ENCODE results near the gene CACNA1I.

The CACNA1I gene

DNA sequence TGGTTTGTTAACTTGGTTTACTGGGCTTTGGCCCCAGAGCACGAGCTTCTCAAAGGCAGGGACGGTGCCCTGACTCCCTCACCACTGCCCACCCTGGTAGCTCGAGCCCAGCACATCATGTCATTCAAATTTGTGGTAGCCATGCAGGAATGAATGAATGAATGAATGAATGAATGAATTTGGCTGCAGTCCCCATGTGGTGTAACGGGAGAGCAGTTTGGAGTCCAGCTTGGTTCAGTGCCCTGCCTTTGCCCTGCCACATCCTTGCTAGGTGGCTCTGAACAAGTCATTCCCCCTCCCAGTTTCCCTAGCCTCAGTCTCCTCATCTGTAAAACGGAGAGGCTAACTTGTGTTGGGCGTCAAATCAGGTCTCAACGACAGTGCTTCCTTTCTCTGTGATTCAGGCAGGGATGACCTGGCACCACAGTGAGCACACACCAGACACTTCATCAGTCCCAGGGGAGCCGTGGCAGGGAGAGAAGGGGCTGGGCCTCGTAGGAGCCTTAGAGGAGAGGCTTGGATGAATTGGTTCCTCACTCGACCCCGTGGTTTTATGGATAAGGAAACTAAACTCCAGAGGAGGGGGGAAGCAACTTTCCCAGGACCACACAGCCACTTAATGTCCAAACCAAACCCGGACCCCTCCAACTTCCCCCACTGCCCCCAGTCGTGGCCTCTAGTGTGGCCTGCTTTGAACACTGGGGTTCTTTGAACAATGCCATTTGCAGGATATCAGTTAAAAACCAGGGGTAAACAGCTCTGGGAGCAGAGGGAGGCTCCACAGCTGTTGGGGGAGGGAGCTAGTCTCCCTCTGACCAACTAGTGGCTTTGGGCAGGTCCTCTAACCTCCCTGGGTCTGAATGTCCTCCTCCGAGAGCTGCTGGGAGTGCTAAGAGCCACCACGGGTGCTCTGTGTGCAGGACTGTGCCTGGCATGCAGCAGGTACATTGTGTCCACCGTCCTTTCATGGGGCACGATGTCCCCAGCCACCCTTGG lies 86.2 kb downstream of the CACNA1I start:
- TF ChIP-seq, protein P1, sequence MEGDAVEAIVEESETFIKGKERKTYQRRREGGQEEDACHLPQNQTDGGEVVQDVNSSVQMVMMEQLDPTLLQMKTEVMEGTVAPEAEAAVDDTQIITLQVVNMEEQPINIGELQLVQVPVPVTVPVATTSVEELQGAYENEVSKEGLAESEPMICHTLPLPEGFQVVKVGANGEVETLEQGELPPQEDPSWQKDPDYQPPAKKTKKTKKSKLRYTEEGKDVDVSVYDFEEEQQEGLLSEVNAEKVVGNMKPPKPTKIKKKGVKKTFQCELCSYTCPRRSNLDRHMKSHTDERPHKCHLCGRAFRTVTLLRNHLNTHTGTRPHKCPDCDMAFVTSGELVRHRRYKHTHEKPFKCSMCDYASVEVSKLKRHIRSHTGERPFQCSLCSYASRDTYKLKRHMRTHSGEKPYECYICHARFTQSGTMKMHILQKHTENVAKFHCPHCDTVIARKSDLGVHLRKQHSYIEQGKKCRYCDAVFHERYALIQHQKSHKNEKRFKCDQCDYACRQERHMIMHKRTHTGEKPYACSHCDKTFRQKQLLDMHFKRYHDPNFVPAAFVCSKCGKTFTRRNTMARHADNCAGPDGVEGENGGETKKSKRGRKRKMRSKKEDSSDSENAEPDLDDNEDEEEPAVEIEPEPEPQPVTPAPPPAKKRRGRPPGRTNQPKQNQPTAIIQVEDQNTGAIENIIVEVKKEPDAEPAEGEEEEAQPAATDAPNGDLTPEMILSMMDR (IDR thresholded peaks at IDR 0.05; ENCODE audit: low read depth, low read length, missing control alignments) = no peak
- H3K4me3 ChIP-seq (ENCODE audit: low read depth, low read length) = no peak overlapping the region
- DNase-seq (ENCODE audit: low read depth) = no peak
- in situ Hi-C loops (cut with HindIII; ENCODE audit: low sequenced_read_pairs) = no loop called here

DNA sequence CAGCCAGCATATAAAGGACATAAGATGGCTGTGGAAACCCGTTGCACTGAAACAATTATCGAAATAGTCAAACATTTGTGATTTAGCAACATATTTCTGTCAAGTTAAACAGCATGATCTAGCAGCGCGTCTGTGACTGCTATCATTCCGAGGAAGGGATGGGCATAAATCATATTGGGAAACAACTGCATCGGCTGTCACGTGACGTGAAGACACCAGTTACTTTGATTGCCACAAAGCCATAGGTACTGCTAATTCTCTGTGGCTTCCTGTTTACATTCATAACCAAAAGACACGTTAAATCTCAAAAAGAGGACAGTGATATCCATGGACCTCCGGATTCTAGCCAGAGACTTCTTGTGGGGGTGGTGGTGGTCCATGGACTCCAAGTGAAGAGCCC lies 87.8 kb downstream of the CACNA1I start:
- TF ChIP-seq, protein P1 (IDR thresholded peaks at IDR 0.05; ENCODE audit: low read depth, low read length, missing control alignments) = no peak
- in situ Hi-C loops (cut with HindIII; ENCODE audit: low sequenced_read_pairs) = no loop called here
- no peak overlapping the region for H3K4me3 ChIP-seq (ENCODE audit: low read depth, low read length)
- DNase-seq (ENCODE audit: low read depth) = no peak

DNA sequence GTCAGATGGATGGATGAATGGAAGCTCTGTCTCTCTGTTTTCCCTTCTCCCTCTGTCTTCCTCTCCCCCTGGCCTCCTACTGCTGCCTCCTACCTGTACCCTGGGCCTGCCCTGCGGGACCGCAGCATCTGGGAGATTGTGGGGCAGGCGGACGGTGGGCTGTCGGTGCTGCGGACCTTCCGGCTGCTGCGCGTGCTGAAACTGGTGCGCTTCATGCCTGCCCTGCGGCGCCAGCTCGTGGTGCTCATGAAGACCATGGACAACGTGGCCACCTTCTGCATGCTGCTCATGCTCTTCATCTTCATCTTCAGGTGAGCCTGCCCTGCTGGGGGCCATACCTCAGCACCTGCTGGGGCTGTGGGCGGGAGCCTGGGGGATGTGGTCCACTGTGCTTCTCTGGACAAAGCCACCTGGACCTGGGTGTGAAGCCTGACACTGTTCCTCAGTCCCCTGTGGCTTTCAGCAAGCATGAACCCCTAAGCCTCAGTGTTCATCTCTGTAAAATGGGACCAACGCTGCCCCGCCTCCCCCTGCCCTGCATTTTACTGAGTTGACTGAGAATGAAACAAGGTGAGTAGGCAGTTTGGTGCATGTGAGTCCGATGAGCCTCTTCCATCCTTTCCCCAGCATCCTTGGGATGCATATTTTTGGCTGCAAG lies 88.4 kb downstream of the CACNA1I start:
- no peak for DNase-seq (ENCODE audit: low read depth)
- H3K4me3 ChIP-seq (ENCODE audit: low read depth, low read length) = no peak overlapping the region
- TF ChIP-seq, protein P1 (IDR thresholded peaks at IDR 0.05; ENCODE audit: low read depth, low read length, missing control alignments) = no peak
- in situ Hi-C loops (cut with HindIII; ENCODE audit: low sequenced_read_pairs) = no loop called here

DNA sequence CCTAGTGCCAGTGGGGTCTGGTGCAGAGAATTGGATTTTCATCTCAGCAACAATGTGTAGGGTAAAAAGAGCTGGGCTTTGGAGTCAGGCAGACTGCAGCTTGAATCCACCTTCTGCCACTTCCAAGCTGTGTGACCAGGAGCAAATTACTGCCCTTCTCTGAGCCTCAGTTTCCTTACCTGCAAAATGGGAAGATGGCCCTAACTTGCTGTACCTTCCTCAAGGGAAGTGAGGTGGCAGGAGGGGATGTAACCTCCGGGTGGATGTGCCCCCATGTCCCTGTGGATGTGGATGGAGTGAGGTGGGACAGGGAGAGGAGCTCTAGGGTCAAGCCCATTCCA lies 90.9 kb downstream of the CACNA1I start:
- in situ Hi-C loops (cut with HindIII; ENCODE audit: low sequenced_read_pairs) = no loop called here
- TF ChIP-seq, protein P1 (IDR thresholded peaks at IDR 0.05; ENCODE audit: low read depth, low read length, missing control alignments) = no peak
- DNase-seq (ENCODE audit: low read depth) = no peak
- H3K4me3 ChIP-seq (ENCODE audit: low read depth, low read length) = no peak overlapping the region

DNA sequence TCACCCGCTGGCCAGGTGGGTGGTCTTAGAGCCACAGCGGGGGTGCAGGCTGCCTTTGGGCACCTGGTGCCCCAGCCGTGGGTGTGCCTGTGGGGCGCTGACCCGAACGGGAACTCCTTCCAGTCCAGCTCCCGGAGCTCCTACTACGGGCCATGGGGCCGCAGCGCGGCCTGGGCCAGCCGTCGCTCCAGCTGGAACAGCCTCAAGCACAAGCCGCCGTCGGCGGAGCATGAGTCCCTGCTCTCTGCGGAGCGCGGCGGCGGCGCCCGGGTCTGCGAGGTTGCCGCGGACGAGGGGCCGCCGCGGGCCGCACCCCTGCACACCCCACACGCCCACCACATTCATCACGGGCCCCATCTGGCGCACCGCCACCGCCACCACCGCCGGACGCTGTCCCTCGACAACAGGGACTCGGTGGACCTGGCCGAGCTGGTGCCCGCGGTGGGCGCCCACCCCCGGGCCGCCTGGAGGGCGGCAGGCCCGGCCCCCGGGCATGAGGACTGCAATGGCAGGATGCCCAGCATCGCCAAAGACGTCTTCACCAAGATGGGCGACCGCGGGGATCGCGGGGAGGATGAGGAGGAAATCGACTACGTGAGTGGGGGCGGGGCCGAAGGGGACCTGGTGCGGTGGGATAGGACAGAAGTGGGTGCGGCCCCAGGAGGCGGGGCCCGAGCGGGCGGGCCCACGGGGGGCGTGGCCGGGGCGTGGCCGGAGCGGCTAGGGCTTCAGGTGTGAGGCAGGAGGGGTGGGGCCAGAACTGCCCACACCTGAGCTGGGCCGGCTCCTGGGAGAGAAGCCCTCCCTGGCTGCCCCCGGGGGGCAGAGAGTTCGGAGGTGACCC lies 91.5 kb downstream of the CACNA1I start:
- DNase-seq (ENCODE audit: low read depth) = no peak
- in situ Hi-C loops (cut with HindIII; ENCODE audit: low sequenced_read_pairs) = no loop called here
- no peak overlapping the region for H3K4me3 ChIP-seq (ENCODE audit: low read depth, low read length)
- TF ChIP-seq, protein P1 (IDR thresholded peaks at IDR 0.05; ENCODE audit: low read depth, low read length, missing control alignments) = no peak

DNA sequence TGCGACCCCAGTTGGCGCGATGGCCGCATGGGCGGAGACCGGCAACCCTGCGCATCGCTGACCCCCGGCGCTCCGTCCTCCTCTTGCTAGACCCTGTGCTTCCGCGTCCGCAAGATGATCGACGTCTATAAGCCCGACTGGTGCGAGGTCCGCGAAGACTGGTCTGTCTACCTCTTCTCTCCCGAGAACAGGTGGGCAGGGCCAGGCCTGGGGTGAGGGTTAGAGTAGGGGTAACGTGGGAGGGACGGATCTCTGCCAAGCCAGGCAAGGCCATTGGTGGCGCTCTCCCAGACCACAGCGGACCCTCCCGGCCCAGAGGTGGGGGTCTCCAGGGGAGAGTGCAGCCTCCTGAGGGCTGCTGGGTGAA lies 92.1 kb downstream of the CACNA1I start:
- no peak overlapping the region for H3K4me3 ChIP-seq (ENCODE audit: low read depth, low read length)
- in situ Hi-C loops (cut with HindIII; ENCODE audit: low sequenced_read_pairs) = no loop called here
- no peak for DNase-seq (ENCODE audit: low read depth)
- TF ChIP-seq, protein P1 (IDR thresholded peaks at IDR 0.05; ENCODE audit: low read depth, low read length, missing control alignments) = no peak

Data from astrocyte of the cerebellum (primary cell).